Transverse colon (tissue), 4 donors: Measurements from ENCODE around the gene SLC22A4. TPM values are rescaled to one million over a fixed set of nuclear protein-coding genes. Genes with fewer than 3 reads are reported as not detected.
A peak's percentile ranks its signal among the peaks of the same experiment; 100 is the strongest.

Source experiments
- DNase-seq: peaks from one replicate; pipeline ENCODE4 v3.0.0-alpha.2; 2019
- H3K27ac ChIP-seq, 4 donors: fragments of 200-600 bp; sonication (generic); 2 replicates each; pipeline ENCODE4 v1.5.1; 2016 to 2018; ENCODE audit warnings: inconsistent platforms in 4 of 4
- H3K27me3 ChIP-seq: fragments of 200-600 bp; sonication (generic); 2 replicates; pipeline ENCODE4 v1.5.1; 2017; ENCODE audit warnings: inconsistent platforms
- H3K36me3 ChIP-seq, 4 donors: fragments of 200-600 bp; sonication (generic); 2 replicates each; pipeline ENCODE4 v1.5.1; 2017 to 2019; ENCODE audit warnings: inconsistent platforms in 4 of 4
- H3K4me1 ChIP-seq, 4 donors: fragments of 200-600 bp; sonication (generic); 2 replicates each; pipeline ENCODE4 v1.5.1; 2017 to 2020; ENCODE audit warnings: inconsistent platforms in 4 of 4
- H3K4me3 ChIP-seq, 4 donors: fragments of 200-600 bp; sonication (generic); 1 replicate in 1 of 4; 2 replicates in 3 of 4; pipeline versions ENCODE4 v1.5.1 to v1.6.1; 2017 to 2019; ENCODE audit warnings: inconsistent platforms in 4 of 4
- H3K9me3 ChIP-seq, 2 donors: fragments of 200-600 bp; sonication (generic); 2 replicates each; pipeline ENCODE4 v1.5.1; 2017 to 2019; ENCODE audit warnings: inconsistent platforms in 2 of 2
- EP300 ChIP-seq: sonication (generic); formaldehyde crosslinking; IDR thresholded peaks from one replicate; pipeline ENCODE4 v1.6.1; 2017; ENCODE audit warnings: antibody characterized with exemption, low read depth
- POLR2A ChIP-seq: fragments of 450-650 bp; IDR thresholded peaks from one replicate; pipeline ENCODE4 v1.6.1; 2016; ENCODE audit warnings: antibody characterized with exemption, mild to moderate bottlenecking, moderate library complexity
- POLR2AphosphoS5 ChIP-seq, 3 donors: sonication (generic); formaldehyde crosslinking; IDR thresholded peaks; one replicate each; pipeline ENCODE4 v1.6.1; 2016; ENCODE audit warnings: antibody characterized with exemption in 3 of 3
- WGBS, 2 donors: methylation state at CpG; one replicate each; pipeline ENCODE4 v1.1.5; 2018; ENCODE audit warnings: low coverage in 1 of 2; 5-methylcytosine and 5-hydroxymethylcytosine counted together
- in situ Hi-C, 4 donors: fragments of 200-750 bp; cut with MboI; loops; one replicate each; pipeline versions ENCODE4 v1.15.0 to v1.15.1; 2017; ENCODE audit warnings: low sequenced_read_pairs in 3 of 4, low pct_ligation_motif_present in 1 of 4, low pct_unique_long_range_greater_than_20kb in 1 of 4
- intact Hi-C: fragments of 100-400 bp; cut with DNase I; formaldehyde crosslinking; loops from one replicate; pipeline ENCODE4 v1.15.1; 2023; ENCODE audit warnings: low total_unique reads
- total RNA-seq, 4 donors: library from RNA; depleted of rRNA; stranded (reverse); fragments of >200 nt; gene quantifications; one replicate each; pipeline ENCODE4 v1.1.0, GENCODE V29; 2016
- TF ChIP-seq, protein P1 (sequence below), 5 experiments: fragments of 200-600 bp in 3 of 5; fragments of 450-650 bp in 2 of 5; sonication (generic) in 3 of 5; IDR thresholded peaks; 1 replicate in 2 of 5; 2 replicates in 3 of 5; pipeline ENCODE4 v1.5.1; 2016 to 2017; ENCODE audit warnings: antibody characterized with exemption in 5 of 5, inconsistent platforms in 3 of 5, mild to moderate bottlenecking in 2 of 5, moderate library complexity in 1 of 5

SLC22A4 gene
- total RNA-seq, 4 donors from 2014 or later = 1.6 to 48.3 (median 14.5) TPM; not detected in 1

DNA sequence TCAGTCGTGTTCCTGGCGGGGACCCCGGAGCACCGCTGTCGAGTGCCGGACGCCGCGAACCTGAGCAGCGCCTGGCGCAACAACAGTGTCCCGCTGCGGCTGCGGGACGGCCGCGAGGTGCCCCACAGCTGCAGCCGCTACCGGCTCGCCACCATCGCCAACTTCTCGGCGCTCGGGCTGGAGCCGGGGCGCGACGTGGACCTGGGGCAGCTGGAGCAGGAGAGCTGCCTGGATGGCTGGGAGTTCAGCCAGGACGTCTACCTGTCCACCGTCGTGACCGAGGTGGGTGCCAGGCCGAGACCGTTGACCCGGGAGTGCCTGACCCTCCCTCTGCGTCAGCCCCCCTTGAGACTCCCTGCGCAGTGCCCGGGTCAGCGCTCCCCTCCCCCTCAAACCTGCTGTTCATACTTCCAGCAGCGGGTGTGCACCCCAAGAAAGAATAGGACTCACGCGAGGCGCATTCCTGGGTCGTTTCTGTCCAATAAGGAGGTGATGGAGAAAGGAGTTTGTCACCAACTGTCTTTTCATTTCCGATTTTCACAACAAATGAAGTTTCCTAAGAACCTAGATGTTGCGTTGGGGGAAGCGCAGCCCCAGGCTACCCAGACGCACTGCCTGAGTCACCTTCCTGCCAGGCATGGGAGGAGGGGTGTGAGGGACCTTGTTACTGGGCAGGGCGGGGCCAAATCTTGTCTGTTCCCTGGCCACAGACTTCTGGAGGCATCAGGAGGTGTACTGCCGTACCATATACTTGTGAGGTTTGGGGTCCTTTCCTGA is 722 bp downstream of the SLC22A4 start:
- Histone ChIP-seq H3K36me3 (no peaks in the 10 kb centered on the region), H3K4me3 (peak overlapping the region; percentile 48 to 65 (median 56)), H3K27me3 (no peaks in the 10 kb centered on the region), H3K4me1 (peaks cover 10 to 28% (median 24%) of the 10 kb centered on the region in 4 donors), H3K9me3 (no peaks in the 10 kb centered on the region), H3K27ac (peak overlapping the region; percentile 92 to 96 (median 94))
- intact Hi-C loops (loop anchor here (5.0 to 10.0 kb wide), 2 partner anchors 38 to 60 kb away; partner anchors contain the start of gene PDLIM4), in situ Hi-C loops (no loop called here)
- 9 to 60% methylated on average over 1 to 41 of the region's 50 CpGs for WGBS, 2 donors
- TF ChIP-seq POLR2AphosphoS5 (IDR thresholded peaks at IDR 0.05) (peak; percentile 56 to 65 (median 58)), POLR2A (peak; percentile 37), EP300 (no peak)
- TF ChIP-seq, protein P1, sequence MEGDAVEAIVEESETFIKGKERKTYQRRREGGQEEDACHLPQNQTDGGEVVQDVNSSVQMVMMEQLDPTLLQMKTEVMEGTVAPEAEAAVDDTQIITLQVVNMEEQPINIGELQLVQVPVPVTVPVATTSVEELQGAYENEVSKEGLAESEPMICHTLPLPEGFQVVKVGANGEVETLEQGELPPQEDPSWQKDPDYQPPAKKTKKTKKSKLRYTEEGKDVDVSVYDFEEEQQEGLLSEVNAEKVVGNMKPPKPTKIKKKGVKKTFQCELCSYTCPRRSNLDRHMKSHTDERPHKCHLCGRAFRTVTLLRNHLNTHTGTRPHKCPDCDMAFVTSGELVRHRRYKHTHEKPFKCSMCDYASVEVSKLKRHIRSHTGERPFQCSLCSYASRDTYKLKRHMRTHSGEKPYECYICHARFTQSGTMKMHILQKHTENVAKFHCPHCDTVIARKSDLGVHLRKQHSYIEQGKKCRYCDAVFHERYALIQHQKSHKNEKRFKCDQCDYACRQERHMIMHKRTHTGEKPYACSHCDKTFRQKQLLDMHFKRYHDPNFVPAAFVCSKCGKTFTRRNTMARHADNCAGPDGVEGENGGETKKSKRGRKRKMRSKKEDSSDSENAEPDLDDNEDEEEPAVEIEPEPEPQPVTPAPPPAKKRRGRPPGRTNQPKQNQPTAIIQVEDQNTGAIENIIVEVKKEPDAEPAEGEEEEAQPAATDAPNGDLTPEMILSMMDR (IDR thresholded peaks at IDR 0.05) = no peak
- DNase-seq = peak; percentile 80

DNA sequence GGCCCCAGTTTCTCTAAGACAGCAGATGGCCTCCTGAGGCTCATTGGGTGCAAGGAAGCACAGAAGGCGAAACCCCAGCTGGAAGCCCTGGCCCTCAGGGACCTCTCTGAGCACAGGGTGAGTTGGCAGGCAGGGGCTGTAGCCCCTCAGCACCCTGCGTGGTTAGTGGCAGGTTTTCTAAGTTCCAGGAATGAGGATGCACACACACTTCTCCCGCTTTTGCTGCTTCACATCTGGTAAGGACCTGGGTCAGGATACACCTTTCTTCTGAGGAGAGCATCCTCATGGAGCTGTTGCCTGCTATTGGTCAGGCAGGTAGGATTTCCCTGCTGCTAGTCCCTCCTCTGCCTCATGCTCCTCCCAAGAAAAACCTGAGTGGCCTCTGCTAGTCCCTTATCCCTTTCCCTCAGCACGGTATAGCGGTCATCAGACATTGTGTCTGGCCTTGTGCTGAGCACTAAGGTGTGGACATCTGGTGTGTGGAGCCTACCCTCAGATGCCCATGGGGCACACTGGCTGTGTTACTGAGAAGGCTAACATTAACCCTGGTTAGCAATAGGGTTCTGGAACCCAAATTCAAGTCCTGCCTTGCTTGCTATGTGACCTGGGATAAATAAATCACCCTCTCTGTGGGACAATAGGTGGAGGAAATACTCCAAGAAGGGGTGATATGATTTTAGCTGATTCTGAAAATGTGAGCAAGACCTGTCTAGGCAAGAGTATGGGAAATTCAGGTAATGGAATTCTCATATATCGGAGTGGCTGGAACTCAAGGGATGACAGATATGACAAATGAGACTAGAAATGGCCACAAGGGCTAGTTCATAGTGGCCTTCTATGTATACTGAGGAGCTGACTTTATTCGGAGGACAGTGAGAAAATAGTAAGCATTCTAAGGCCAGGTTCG is 1.6 kb downstream of the SLC22A4 start:
- Histone ChIP-seq H3K27me3 (no peaks in the 10 kb centered on the region), H3K4me1 (peaks cover 10 to 33% (median 27%) of the 10 kb centered on the region in 4 donors), H3K27ac (peak overlapping the region in 2 of 4 donors; percentile 93 to 96), H3K9me3 (no peaks in the 10 kb centered on the region), H3K36me3 (no peaks in the 10 kb centered on the region), H3K4me3 (peak overlapping the region in 3 of 4 donors; percentile 49 to 65 (median 64))
- intact Hi-C loops = loop anchor here (10.0 kb wide), 1 partner anchor 61 kb away; no protein-coding TSS in a partner anchor
- 83 to 100% methylated on average over 1 to 8 of the region's 8 CpGs for WGBS, 2 donors
- no peak for DNase-seq
- in situ Hi-C loops = no loop called here
- TF ChIP-seq POLR2AphosphoS5 (IDR thresholded peaks at IDR 0.05) (no peak), EP300 (no peak), POLR2A (no peak)
- TF ChIP-seq, protein P1 (IDR thresholded peaks at IDR 0.05) = no peak

DNA sequence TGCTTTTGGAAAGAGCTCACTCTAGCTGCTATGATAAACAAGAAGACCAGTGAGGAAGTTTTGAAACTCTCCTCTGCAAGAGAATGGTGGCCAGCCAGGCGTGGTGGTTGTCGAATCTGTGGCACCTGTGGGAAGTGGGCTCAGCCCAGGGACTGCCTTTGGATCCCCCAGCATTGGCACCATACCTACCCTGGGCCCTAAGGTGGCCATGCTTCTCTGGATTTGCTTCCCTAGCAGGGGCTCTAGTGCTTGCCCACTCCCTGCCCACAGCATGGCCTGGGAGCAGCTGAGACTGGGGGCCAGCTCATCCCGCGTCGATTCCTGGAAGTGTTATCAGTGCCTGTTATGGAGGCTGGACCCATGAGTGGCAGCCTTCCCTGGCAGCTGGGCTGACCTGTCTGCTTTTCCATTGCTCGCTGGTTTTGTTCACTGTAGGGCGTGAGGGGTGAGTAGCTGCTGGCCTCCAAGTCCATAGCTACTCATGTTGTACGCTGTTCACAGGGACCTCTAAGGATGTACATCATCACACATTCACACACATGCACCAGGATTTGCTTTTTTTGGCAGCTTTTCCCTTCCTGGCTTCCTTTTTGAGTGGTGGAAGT is 2.3 kb downstream of the SLC22A4 start:
- no peak overlapping the region for H3K4me3 ChIP-seq
- H3K9me3 ChIP-seq = no peaks in the 10 kb centered on the region
- H3K4me1 ChIP-seq = peaks cover 11 to 41% (median 31%) of the 10 kb centered on the region in 4 donors
- DNase-seq = no peak
- intact Hi-C loops (loop anchor here (10.0 kb wide), 1 partner anchor 62 kb away; no protein-coding TSS in a partner anchor), in situ Hi-C loops (no loop called here)
- H3K36me3 ChIP-seq = no peaks in the 10 kb centered on the region
- H3K27ac ChIP-seq = no peak overlapping the region
- WGBS, 2 donors = 94% methylated on average over 8 of the region's 8 CpGs; no CpG with 5 or more reads in 1 of the 2 donors
- H3K27me3 ChIP-seq = no peaks in the 10 kb centered on the region
- TF ChIP-seq POLR2A (no peak), EP300 (no peak), POLR2AphosphoS5 (IDR thresholded peaks at IDR 0.05) (no peak)
- TF ChIP-seq, protein P1 (IDR thresholded peaks at IDR 0.05) = no peak
